ENCODE results near the gene PANK4.
A peak's percentile ranks its signal among the peaks of the same experiment; 100 is the strongest.
"Not testable (repeated sequence)": the region's sequence is repeated elsewhere in the genome, so short reads cannot be mapped to it uniquely, and the experiment has no call there.

The PANK4 gene

DNA sequence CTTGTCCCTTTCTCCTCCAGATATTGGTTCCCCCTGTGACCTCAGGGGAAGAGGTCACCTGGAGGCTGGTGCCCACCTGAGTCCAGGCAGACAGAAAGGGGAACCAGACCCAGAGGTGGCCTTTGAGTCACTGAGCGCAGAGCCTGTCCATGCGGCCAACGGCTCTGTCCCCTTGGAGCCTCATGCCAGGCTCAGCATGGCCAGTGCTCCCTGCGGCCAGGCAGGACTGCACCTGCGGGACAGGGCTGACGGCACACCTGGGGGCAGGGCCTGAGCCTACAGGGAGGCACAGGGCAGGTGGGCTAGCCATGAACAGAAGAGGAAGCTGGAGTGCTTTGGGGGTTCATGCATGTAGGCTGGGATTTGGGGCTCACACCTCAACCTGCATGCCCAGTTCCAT, 32.5 kb upstream of the PANK4 start:
- no peak for DNase-seq (ENCODE audit: low spot score)

DNA sequence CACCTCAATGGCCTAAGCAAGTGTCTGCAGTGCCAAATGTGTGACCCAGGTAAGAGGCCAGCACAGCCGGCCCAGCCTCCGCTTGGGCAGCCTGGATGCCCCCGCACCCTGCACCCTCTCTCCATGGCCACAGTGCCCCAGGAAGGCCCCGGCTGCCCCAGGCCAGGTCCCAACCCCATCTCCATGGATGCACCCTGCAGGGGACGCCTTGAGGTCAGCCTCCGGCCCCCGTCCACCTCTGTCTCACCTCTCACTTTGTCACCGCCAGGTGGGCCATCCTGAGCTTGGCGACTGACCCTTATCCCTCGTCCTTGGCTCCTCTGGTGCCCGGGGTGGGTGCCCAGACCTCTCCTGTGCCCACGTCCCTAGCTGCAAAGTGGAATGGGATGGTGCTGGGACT, 32.0 kb upstream of the PANK4 start:
- no peak for DNase-seq (ENCODE audit: low spot score)

DNA sequence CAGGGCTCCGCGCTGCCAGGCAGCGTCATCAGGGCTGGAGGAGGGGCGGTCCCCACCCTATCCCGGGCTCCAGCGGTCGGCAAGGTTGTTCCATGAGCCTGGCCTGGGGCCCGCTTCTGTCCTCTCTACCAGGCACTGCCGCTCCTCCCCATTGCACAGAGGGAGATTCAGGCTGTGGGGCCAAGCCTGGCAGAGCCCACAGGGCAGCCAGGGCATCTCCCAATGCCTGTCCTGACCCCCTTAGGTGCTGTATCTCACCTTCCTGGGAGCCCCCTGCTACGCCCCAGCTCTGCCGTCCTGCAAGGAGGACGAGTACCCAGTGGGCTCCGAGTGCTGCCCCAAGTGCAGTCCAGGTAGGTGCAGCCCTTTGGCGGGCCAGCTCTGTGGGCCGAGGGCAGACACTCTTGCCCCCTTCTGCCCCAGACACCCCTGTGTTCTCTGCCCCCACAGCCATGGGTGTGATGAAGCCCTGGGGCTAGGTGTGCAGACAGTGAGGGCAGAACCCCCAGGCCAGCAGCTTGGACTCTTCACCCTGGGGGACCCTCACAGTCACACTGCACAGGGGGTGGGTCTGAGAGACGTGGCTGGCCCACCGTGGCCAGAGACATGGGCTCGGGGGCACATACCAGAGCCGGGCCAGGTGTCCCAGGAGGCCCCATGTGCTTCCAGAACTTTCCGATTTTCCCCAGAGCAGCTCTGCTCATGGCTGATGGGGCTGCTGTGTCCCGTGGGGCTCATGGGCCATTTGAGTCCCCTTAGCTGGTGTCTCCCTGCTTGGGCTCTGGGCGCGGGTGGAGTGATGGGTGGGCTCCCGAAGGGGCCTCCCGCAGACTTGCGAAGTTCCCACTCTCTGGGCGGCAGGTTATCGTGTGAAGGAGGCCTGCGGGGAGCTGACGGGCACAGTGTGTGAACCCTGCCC, 31.3 kb upstream of the PANK4 start:
- no peak for DNase-seq (ENCODE audit: low spot score)

DNA sequence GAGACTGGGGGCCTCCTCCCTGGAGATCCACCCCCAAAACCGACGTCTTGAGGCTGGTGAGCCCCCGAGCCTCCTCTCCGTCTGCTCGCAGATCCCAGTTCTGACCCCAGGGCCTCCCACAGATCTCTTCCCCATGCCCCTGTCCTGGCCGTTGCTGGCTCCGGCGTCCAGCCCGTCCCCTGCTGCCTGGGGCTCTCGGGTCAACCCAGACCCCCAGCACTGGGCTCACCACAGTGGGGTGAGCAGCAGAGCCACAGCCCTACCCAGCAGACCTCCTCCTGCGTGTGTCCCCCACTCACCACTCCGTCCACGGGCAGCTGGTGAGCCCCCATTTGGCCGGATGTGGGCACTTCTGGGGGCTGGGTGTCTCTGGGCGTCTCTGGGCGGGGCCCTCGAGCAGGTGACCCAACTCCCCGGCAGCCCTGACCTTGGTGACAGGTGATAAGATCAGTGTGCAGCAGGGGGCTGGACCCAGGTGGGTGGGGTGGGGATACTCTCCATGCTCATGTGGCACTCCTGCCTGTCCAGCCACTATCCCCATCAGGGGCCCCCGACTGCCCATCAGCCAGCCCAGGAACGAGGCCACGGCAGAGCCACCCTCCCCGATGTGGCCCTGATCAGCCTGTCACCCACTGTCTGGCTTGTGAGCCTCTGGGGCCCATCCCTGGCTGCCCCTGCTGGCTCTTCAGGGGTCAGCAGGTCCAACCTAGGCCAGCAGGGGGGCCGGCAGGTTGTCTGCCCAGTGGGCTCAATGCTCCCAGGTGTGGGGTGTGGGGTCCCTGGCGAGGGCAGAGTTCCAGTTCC, 30.5 kb upstream of the PANK4 start:
- peak; percentile 58 for DNase-seq (ENCODE audit: low spot score)

DNA sequence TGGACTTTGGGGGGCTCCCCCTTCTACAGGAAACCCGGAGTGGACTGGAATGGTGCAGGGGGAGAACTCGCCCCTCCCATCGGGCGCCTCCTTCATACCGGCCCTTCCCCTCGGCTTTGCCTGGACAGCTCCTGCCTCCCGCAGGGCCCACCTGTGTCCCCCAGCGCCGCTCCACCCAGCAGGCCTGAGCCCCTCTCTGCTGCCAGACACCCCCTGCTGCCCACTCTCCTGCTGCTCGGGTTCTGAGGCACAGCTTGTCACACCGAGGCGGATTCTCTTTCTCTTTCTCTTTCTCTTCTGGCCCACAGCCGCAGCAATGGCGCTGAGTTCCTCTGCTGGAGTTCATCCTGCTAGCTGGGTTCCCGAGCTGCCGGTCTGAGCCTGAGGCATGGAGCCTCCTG, 29.9 kb upstream of the PANK4 start, which contains the start of gene TNFRSF14:
Gene TNFRSF14 (plus strand): TSS at position 95 of the 401 bp plus-strand sequence. CDS start 294 bp downstream, at position 389.
- DNase-seq (ENCODE audit: low spot score): peak; percentile 65

DNA sequence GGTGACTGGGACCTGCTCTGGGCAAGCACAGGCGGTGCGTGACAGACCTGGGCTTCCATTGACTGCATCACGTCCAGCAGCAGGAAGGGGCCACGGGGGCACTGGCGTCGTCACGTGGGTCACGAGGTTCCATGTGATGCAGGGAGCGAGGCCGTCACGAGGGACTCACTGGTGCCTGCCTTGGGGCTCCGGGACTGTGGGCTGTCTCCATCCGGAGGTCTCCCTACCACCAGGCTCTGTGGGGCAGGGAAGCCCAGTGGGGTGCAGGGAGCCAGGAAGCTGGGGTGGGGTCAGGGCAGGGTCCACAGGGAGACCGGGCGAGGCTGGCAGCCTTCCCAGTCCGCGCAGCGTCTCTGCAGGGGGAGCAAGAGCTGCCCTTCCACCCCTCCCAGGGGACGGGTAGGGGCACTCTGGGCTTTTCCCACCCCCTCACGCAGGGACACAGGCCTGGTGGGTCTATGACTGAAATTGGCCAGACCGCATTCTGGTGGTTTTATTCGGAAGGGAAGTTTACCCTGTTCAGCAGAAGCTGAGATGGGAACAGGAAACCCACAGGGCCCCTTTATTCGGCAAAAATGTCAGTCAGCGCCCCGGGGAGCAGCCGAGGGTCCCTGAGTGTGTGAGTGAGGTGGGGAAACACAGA, 29.4 kb upstream of the PANK4 start:
- DNase-seq (ENCODE audit: low spot score): peak; percentile 41

DNA sequence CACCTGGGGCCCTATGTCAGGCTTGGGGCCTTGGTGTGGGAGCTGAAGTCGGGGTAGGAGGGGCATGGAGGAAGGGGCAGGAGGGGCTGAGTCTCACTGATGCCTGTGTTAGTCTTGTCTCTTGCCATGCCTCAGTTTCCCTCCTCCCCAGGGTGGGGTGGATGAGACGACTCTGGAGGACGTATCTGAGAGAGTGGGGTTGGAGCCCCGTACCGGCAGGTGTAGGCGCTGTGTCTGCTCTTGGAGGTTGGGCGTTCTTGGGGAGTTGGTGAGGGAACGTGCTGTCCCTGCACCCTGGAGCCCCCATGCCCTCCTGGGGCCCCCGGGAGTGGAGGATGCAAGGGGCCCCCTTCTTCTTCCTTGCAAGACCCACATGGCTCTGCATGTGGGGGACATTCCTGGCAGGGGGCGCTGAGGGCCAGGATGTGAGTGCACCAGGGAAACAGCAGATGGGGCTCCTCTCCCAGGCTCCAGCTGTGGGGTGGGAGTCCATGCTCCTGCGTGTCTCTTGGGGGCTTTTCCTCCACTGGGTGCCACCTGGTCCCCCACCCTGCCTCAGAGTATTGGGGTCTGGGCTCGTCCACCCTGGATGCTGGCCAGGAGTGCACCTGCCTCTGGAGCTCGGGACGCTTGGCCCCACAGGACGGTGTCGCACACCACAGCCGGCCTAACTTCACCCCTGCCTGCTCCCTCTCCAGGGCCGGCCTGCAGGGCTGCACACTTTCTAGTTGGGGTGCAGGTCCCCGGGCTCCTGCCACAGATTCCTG, 28.4 kb upstream of the PANK4 start:
- DNase-seq (ENCODE audit: low spot score): no peak

DNA sequence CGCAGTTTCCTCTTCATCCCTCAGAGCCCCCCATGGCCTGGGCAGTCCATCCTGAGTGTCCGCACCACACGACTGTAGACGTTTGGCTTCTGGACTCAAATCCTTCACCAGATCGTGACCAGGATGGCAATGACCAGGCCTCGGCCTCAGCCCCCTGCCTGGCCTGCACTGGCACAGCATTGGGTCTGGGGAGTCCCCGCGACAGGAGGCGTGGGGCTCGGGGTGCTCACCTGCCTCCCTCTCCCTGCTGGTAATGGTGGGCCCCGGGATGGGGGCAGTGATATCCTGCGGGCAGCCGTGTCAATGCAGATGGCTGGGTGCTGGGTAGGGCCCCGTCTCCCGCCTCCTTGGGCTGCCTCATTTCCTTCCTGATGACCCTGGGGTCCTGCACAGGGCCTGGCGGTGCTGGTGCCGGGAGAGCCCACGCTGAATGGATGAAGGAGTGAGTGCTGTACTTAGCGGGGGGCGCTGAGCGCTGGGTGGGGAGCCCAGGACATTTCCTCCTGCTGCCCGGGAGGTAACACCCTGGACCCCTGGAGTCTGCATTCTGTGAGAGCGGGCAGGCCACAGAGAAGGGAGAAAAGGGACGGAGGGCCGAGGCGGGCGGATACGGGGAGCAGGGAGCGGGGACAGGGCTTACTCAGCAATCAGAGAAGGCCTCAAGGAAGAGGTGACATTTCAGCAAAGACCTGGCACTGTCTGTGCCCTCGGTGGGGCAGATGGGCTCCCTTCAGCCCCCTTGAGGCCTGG, 27.6 kb upstream of the PANK4 start:
- DNase-seq (ENCODE audit: low spot score): no peak

DNA sequence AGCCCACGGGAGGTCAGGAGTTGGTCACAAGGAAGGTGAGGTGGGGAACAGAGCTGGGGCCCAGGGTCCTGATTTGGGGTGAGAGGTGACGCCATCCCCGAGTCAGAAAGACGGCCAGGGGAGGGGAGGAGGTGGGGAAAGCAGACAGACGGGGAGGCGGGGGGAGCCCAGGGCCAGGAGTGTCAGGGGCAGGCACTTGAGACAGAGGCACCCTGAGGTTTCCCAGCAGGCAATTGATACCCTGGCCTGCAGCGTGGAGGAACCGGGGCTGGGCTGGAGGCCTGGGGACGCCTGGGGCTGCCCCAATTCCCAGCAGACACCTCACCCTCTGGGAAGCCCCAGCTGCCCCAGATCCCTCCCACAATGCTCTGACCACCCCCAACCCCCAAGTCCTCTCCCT, 26.7 kb upstream of the PANK4 start:
- DNase-seq (ENCODE audit: low spot score): not testable (repeated sequence)

DNA sequence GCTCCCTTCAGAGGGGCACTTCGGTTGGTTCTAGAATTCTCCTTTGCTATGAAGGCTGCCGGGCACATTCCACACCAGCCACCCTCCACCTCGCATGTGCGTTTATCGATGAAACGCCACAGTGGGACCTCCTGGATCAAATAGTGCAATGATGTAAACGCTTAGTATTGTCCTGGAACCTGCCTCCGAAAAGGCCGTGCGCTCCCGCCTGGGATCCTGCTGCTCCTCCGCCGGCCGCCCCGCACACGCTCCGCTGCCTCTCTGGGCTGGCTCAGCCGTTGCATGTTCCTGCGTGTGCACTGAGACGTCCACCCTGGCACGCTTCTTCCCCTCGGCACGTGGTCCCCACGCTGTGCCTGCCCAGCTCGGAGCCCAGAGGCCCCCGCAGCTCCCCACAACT, 25.8 kb upstream of the PANK4 start:
- no peak for DNase-seq (ENCODE audit: low spot score)

DNA sequence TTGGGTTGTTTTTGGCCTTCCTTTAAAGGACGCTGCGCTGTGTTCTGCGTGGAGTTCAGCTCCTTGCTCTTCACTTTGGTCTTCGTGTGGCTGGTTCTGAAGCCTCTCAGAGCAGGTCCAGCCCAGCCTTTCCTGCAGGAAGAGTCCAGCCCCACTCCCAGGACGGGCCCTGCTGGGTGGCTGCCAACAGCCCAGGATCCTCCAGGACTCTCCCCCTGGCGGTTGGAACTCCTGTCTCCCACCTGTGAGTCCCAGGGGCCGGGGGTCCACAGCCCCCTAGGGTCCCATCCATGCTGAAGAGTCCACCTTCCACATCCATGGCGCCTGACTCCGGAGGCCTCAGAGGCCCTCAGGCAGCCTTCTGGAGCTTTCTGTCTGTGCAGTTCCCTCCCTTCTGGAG, 25.1 kb upstream of the PANK4 start:
- DNase-seq (ENCODE audit: low spot score): not testable (repeated sequence)

DNA sequence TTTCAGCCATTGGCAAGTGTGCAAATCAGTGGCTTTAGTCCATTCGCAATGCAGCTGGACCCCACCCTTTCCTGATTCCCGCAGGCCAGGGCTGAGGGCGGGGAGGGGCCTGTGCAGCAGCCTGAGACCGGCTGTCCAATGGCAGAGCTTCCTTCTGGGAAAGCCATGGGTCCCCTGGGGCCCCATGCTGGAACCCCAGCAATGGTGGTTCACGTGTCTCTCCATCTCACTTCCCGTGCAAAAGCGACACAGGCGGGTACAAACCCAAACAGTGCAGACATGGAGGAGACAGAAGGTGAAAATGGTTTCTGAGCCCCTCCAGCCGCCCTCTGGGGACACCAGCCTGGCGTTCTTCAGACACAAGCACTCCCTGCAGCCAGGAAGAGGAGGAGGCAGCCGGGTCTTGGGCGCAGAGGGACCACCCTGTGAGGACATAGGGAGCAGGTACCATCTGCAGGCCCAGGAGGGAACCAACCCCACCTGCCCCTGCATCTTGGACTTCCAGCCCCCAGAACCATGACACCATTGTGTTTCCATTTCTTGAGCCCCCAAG, 24.0 kb upstream of the PANK4 start:
- not testable (repeated sequence) for DNase-seq (ENCODE audit: low spot score)

DNA sequence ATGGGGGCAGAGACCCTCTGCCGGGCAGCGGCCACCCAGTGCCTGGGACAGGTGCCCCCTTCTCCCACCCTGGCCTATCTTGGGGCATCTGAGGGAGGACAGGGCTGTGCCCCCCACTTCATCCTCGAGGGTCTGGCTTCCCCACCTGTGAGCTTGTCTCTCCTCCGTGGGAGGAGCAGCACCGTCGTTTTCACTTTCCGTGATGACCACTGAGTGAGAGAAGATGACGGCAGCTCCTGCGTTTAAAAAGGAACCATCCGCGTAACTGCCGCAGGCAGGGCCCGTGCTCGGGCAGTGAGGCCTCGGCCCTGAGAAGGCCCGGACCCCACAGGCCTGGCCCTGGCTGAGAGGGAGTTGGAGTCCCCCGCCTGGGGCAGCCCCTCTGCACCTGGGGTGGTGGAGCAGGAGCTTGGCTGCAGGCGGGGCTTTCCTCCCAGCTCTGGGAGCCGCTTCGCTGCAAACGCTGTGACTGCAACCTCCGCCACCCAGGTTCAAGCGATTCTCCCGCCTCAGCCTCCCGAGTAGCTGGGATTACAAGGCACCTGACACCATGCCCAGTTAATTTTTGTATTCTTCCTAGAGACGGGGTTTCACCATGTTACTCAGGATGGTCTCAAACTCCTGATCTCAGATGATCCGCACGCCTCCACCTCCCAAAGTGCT, 23.1 kb upstream of the PANK4 start:
- not testable (repeated sequence) for DNase-seq (ENCODE audit: low spot score)

DNA sequence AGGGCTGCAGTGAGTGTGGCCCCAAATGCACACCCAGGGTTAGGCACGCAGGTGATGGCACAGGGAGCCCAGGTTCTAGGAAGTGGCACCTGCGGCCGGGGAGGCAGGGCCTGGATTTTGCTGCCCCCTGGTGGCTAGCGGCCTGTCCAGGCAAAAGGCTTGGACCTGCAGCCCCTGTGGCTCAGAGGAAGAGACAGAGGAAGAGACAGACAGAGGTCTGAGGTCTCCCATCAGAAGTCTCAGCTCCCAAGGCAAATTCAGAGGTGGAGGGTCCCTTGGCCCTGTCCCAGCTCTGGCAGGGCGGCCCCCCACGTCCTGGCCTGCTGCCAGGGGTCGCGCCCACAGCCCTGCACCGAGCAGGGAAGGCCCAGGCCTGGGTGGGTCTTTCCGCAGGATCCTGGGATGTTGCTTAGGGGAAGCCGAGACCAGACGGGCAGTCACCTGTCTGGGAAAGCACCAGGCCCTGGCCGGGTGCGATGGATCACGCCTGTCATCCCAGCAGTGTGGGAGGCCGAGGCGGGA, 21.7 kb upstream of the PANK4 start:
- peak; percentile 86 for DNase-seq (ENCODE audit: low spot score)

DNA sequence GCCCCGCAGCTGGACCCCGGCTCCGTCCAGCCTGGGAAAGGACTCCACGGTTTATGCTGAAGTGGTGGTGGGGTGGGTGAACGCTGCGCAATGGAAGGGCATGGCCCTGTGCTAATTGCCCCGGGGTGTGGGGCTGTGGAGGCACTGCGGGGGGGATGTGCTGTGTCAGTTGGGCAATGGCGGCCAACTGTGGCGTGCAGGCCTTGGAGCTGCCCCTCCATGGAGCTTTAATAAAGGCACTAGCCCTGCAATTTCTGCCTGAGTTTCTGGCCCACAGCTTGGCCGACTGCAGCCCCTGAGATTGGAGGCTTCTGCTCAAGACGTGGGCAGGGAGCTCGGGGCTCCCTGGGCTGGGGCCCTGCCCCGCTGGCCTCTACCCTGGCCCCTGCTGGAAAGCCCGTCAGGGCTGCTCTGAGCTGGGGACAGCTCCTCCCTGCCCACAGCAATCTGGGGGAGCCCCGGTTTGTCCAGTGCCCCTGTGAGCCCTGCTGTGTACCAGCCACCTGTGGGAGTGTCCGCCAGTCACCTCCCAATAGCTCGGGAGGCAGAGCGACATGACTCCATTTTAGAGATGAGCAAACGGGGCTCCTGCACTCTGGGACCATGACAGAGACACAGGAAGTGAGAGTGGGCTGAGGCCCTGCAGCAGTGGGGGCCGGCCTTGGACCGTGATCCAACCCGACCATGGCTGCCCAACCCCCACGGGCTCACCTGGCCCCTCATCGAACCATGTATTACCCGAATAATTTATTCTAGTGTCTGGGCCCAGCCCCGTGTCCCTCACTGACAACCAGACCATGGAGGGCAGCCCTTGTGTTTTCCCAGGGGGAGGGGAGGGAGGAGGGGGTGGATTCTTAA, 21.0 kb upstream of the PANK4 start:
- no peak for DNase-seq (ENCODE audit: low spot score)

DNA sequence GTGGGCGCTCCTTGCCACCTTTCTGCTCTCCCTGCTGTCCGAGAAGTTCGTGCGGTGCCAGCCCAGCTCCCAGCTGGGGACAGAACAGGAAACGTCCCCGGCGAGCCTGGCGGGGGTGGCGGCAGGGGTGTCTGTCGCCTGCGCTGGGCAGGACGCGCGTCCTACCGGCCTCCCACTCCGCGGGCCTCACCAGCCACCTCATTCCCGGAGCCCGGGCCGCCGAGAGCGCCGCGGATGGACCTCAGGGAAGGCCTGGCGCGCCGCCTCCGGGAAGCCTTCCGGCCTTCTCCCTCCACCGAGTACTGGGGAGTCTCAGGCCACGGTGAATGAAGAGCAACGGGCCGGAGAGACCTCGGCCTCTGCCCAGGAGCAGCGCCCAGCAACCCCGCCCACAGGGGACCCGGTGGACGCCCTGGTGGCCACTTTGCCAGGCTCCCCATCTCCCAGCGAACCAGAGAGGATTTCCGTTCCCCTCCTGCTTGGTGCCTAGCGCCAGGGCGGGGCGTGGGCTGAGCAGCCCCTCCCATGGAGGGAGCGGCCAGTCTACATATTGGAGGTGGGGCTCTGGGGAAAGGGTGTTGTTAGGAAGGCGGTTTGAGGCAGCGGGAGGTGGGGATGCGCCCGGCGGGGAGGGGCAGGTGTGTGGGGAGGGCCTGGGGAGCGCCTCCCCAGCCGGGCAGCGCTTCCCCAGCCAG, 20.3 kb upstream of the PANK4 start:
- peak; percentile 82 for DNase-seq (ENCODE audit: low spot score)

DNA sequence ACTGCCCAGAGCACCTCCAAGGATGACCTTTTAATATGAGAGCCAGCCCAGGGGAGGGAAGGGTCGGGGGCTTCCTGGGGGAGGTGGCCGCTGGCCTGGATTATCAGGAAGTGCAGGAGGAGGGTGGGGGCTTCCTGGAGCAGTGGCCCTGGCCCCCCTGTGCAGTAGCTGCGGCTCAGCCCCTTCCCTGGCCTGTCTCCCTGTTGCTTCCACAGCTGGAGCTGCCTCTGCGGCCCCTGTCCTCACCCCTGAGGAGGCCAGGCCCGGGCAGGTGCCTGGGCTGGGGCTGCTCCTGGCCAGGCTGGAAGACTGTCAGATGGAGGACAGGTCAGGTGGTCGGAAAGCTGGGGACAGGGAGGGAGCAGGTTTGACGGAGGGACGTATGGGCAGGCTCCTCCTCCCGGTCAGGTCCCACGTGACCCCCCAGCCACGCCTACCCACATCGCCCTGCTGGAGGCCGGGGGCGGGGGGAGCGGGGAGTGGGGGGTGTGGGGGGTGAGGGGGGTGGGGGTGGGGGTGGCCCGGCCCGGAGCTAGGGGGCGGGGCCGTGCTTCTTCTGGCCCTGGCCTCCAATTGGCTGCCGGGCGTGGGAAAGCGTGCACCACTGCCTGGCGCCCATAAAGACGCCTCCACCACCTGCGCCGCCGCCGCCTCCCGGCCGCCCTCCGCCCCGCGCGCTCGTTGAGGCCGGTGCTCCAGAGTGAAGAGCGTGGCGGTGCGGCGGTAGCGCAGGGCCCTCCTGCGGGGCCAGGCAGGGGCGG, 19.5 kb upstream of the PANK4 start:
- peak; percentile 85 for DNase-seq (ENCODE audit: low spot score)
